Esophagus squamous epithelium (tissue), 5 donors: ENCODE results near the gene PIWIL4. TPM values are rescaled to one million over a fixed set of nuclear protein-coding genes. Genes with fewer than 3 reads are reported as not detected.

Source experiments
- DNase-seq: peaks from one replicate; lab custom pipeline; 2025; lab: John Stamatoyannopoulos, UW
- H3K27ac ChIP-seq, 4 donors: fragments of 200-600 bp; sonication (generic); one replicate each; pipeline ENCODE4 v1.5.1; 2016 to 2019; ENCODE audit warnings: mild to moderate bottlenecking in 1 of 4
- H3K27me3 ChIP-seq, 4 donors: fragments of 200-600 bp; sonication (generic); 1 replicate in 3 of 4; 2 replicates in 1 of 4; pipeline versions ENCODE4 v1.5.1 to v1.6.0; 2017 to 2021; ENCODE audit warnings: antibody characterized with exemption in 1 of 4
- H3K36me3 ChIP-seq, 3 donors: fragments of 200-600 bp; sonication (generic); one replicate each; pipeline ENCODE4 v1.5.1; 2016 to 2019
- H3K4me1 ChIP-seq, 3 donors: fragments of 200-600 bp; sonication (generic); one replicate each; pipeline ENCODE4 v1.5.1; 2017 to 2019
- H3K4me3 ChIP-seq, 4 donors: fragments of 200-600 bp; sonication (generic); 1 replicate in 3 of 4; 2 replicates in 1 of 4; pipeline ENCODE4 v1.5.1; 2016 to 2019; ENCODE audit warnings: mild to moderate bottlenecking in 2 of 4, moderate library complexity in 1 of 4
- H3K9me3 ChIP-seq, 3 donors: fragments of 200-600 bp; sonication (generic); one replicate each; pipeline ENCODE4 v1.5.1; 2016 to 2019
- CTCF ChIP-seq, 6 experiments: fragments of 450-650 bp in 4 of 6; fragments of 200-600 bp in 2 of 6; sonication (generic) in 2 of 6; IDR thresholded peaks; one replicate each; pipeline ENCODE4 v1.5.1; 2016 to 2019; ENCODE audit warnings: antibody characterized with exemption in 6 of 6, mild to moderate bottlenecking in 4 of 6, moderate library complexity in 4 of 6
- POLR2A ChIP-seq, 4 donors: fragments of 450-650 bp; IDR thresholded peaks; one replicate each; pipeline ENCODE4 v1.6.1; 2017; ENCODE audit warnings: antibody characterized with exemption in 4 of 4, mild to moderate bottlenecking in 4 of 4, moderate library complexity in 3 of 4
- WGBS, 2 donors: methylation state at CpG; one replicate each; pipeline ENCODE4 v1.1.5; 2018; 5-methylcytosine and 5-hydroxymethylcytosine counted together
- intact Hi-C: fragments of 100-400 bp; cut with DNase I; formaldehyde crosslinking; loops from one replicate; pipeline ENCODE4 v1.15.0; 2022
- total RNA-seq, 4 donors: library from RNA; depleted of rRNA; stranded (reverse); fragments of >200 nt; gene quantifications; one replicate each; pipeline ENCODE4 v1.1.0, GENCODE V29; 2016
- donor health status: DM: yes; HTN: yes; CAD: no.

PIWIL4 gene
- total RNA-seq, 4 donors from 2014 or later = 0.18 to 3.1 (median 2.0) TPM

- TF ChIP-seq CTCF (IDR thresholded peaks at IDR 0.05) (no peak), POLR2A (IDR thresholded peaks at IDR 0.05) (no peak)
- Histone ChIP-seq H3K27me3 (no peaks in the 10 kb centered on the region), H3K4me3 (no peak overlapping the region), H3K4me1 (peaks cover 0 to 4% (median 0%) of the 10 kb centered on the region in 3 donors), H3K27ac (no peak overlapping the region), H3K36me3 (peaks cover 0 to 18% (median 0%) of the 10 kb centered on the region in 3 donors), H3K9me3 (no peaks in the 10 kb centered on the region)
- intact Hi-C loops = no loop called here
- 22 to 49% methylated on average over 2 of the region's 2 CpGs for WGBS, 2 donors
- no peak for DNase-seq
Observed at GRCh38 chr11:94588366-94588942, 21.3 kb downstream of the PIWIL4 start.

GRCh38 chr11:94590352-94591041 is 23.3 kb downstream of the PIWIL4 start:
- Histone ChIP-seq H3K4me1 (no peaks in the 10 kb centered on the region), H3K9me3 (no peaks in the 10 kb centered on the region), H3K36me3 (peaks cover 0 to 18% (median 0%) of the 10 kb centered on the region in 3 donors), H3K4me3 (no peak overlapping the region), H3K27ac (no peak overlapping the region), H3K27me3 (no peaks in the 10 kb centered on the region)
- no peak for TF ChIP-seq POLR2A (IDR thresholded peaks at IDR 0.05)
- no peak for TF ChIP-seq CTCF (IDR thresholded peaks at IDR 0.05)
- 68 to 69% methylated on average over 6 of the region's 6 CpGs for WGBS, 2 donors
- no peak for DNase-seq
- intact Hi-C loops = loop anchor here (10.0 kb wide), 1 partner anchor 66 kb away; no protein-coding TSS in a partner anchor

DNA sequence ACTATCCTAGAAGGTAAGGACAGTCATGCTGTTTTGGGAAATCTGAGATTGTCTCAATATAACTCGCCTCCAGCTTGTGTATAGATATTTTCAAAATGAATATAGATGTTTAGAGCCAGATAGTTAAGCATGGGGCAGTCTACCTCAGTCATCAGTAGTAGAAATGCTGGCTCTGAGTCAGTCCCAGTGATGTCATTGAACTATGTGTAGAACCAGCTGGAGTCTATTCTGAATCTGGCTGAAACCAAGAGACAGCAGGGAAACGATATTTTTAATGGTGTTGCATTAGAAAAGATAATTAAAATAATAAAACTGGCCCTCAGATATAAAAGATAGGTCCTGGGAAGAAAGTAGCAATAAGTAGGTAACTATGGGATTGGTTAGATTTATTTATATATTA is 25.9 kb downstream of the PIWIL4 start:
- no peaks in the 10 kb centered on the region for H3K4me1 ChIP-seq
- TF ChIP-seq CTCF (IDR thresholded peaks at IDR 0.05) (no peak), POLR2A (IDR thresholded peaks at IDR 0.05) (no peak)
- 68 to 69% methylated on average over 2 of the region's 2 CpGs for WGBS, 2 donors
- H3K27ac ChIP-seq = no peak overlapping the region
- no peaks in the 10 kb centered on the region for H3K27me3 ChIP-seq
- H3K4me3 ChIP-seq = no peak overlapping the region
- H3K9me3 ChIP-seq = no peaks in the 10 kb centered on the region
- intact Hi-C loops = loop anchor here (10.0 kb wide), 1 partner anchor 68 kb away; no protein-coding TSS in a partner anchor
- DNase-seq = no peak
- peaks cover 0 to 18% (median 0%) of the 10 kb centered on the region in 3 donors for H3K36me3 ChIP-seq

- 84 to 92% methylated on average over 6 of the region's 6 CpGs for WGBS, 2 donors
- no peak overlapping the region for H3K27ac ChIP-seq
- no peak for DNase-seq
- TF ChIP-seq CTCF (IDR thresholded peaks at IDR 0.05) (no peak), POLR2A (IDR thresholded peaks at IDR 0.05) (no peak)
- peaks cover 0 to 18% (median 0%) of the 10 kb centered on the region in 3 donors for H3K36me3 ChIP-seq
- no peaks in the 10 kb centered on the region for H3K27me3 ChIP-seq
- no peak overlapping the region for H3K4me3 ChIP-seq
- no peaks in the 10 kb centered on the region for H3K4me1 ChIP-seq
- intact Hi-C loops = loop anchor here (10.0 kb wide), 1 partner anchor 70 kb away; no protein-coding TSS in a partner anchor
- H3K9me3 ChIP-seq = no peaks in the 10 kb centered on the region
Observed at GRCh38 chr11:94595076-94595475, 27.9 kb downstream of the PIWIL4 start.

DNA sequence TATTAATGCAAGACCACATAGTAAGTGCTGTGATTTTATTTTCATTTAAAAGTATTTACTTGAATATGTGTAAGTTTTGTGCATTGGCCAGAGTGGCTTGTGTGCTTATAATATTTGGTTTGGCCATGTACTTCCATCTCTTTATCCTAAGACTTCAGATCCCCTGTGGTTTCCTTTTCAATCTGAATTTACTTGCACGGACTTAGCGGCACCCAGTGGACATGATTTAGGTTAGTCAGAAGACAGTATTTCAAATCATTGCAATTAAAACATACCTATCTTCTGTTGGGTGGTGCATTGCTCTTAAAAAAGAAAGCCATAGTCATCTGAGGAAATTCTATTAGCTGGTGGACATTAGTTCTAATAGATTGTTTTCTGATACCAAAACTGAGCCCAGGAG is 30.7 kb downstream of the PIWIL4 start:
- H3K27me3 ChIP-seq = no peaks in the 10 kb centered on the region
- TF ChIP-seq CTCF (IDR thresholded peaks at IDR 0.05) (no peak), POLR2A (IDR thresholded peaks at IDR 0.05) (no peak)
- no peaks in the 10 kb centered on the region for H3K4me1 ChIP-seq
- no peak overlapping the region for H3K27ac ChIP-seq
- 68 to 70% methylated on average over 2 of the region's 2 CpGs for WGBS, 2 donors
- H3K9me3 ChIP-seq = no peaks in the 10 kb centered on the region
- DNase-seq = no peak
- intact Hi-C loops = loop anchor here (10.0 kb wide), 1 partner anchor 73 kb away; no protein-coding TSS in a partner anchor
- H3K36me3 ChIP-seq = peaks cover 0 to 11% (median 0%) of the 10 kb centered on the region in 3 donors
- no peak overlapping the region for H3K4me3 ChIP-seq
